ENCODE data around the gene PPAT.

Gene PPAT

DNA sequence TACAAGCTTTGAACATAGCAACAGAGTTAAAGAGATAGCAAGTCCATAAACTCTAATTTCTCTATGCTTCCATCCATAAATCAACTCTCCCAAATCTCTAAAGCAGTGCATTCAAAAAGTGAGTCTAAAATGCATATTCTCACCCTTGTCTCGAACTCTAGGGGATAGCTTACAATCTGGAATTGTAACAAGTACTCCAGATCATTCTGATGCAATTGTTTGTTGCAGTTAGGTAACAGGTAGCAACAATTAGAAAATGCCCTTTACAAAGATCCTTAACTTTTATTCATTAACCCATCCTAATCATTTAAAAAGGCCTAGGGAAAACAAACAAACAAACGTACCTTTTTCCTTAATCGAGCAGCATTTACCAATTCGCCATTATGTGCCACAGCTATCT lies 29.3 kb downstream of the PPAT start:
- no peak for TF ChIP-seq CTCF (conservative IDR thresholded peaks at IDR 0.05; ENCODE audit: low read length)
- H3K4me3 ChIP-seq (ENCODE audit: low read length), result no peak overlapping the region
- DNase-seq (ENCODE audit: low read depth), result no peak

DNA sequence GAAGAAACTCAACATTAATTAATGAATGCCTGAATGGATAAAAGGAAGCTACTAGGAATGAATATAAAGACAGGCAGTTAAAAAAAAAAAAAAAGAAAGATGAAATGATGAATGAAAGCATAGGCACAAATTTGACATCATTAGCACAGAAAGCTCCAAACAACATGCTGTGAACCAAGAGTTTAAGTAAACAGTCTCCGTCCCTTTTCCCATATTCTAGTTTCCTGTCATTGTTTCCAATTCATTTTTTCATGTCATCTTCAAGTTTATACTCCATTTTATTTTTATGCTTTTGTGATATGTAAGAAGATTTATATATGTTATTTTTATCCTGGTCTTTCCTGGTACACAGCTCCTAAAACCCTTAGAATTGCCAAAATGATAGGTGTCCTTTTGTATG lies 30.4 kb downstream of the PPAT start:
- no peak overlapping the region for H3K4me3 ChIP-seq (ENCODE audit: low read length)
- TF ChIP-seq CTCF (conservative IDR thresholded peaks at IDR 0.05; ENCODE audit: low read length), result no peak
- no peak for DNase-seq (ENCODE audit: low read depth)

- DNase-seq (ENCODE audit: low read depth), result no peak
- no peak for TF ChIP-seq CTCF (conservative IDR thresholded peaks at IDR 0.05; ENCODE audit: low read length)
- no peak overlapping the region for H3K4me3 ChIP-seq (ENCODE audit: low read length)
Observed at GRCh38 chr4:56400560-56400959, 34.9 kb downstream of the PPAT start.

DNA sequence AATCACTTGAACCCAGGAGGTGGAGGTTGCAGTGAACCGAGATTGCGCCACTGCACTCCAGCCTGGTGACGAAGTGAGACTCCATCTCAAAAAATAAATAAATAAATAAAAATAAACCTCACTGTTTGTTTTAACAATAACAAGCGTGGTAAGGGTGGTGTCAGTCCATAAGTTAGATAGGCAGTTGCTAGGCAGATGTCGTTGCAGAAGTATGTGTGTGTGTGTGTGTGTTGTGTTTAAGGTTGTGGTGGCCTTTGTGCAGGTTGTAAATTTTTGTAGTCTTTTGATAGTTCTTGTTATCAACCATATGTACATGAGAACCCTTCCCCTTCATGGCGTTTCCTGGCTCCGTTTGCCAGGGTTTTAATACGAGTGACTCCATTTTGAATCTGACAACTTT lies 44.1 kb downstream of the PPAT start:
- TF ChIP-seq CTCF (conservative IDR thresholded peaks at IDR 0.05; ENCODE audit: low read length), result no peak
- DNase-seq (ENCODE audit: low read depth), result no peak
- no peak overlapping the region for H3K4me3 ChIP-seq (ENCODE audit: low read length)

- TF ChIP-seq CTCF (conservative IDR thresholded peaks at IDR 0.05; ENCODE audit: low read length), result no peak
- no peak for DNase-seq (ENCODE audit: low read depth)
- H3K4me3 ChIP-seq (ENCODE audit: low read length), result no peak overlapping the region
Observed at GRCh38 chr4:56389558-56389957, 45.9 kb downstream of the PPAT start.

GRCh38 chr4:56388306-56388705 lies 47.1 kb downstream of the PPAT start:
- DNase-seq (ENCODE audit: low read depth), result no peak
- peak overlapping the region; percentile 94 for H3K4me3 ChIP-seq (ENCODE audit: low read length)
- no peak for TF ChIP-seq CTCF (conservative IDR thresholded peaks at IDR 0.05; ENCODE audit: low read length)

GRCh38 chr4:56387023-56388001 lies 48.1 kb downstream of the PPAT start, which contains the start of gene AASDH:
AASDH (minus strand) TSS chr4:56387491; CDS start chr4:56384299, 3,192 bp downstream.
- peak; percentile 93 for DNase-seq (ENCODE audit: low read depth)
- TF ChIP-seq CTCF (conservative IDR thresholded peaks at IDR 0.05; ENCODE audit: low read length), result no peak
- H3K4me3 ChIP-seq (ENCODE audit: low read length), result peak within 1 kb of the TSS; percentile 94

Measured in AG10803 (cell line).